Measurements from ENCODE around the gene INPP4B. TPM values are rescaled to one million over a fixed set of nuclear protein-coding genes. Genes with fewer than 3 reads are reported as not detected.

Gene INPP4B
- polyA plus RNA-seq, 1 experiment, result 18.1 TPM

DNA sequence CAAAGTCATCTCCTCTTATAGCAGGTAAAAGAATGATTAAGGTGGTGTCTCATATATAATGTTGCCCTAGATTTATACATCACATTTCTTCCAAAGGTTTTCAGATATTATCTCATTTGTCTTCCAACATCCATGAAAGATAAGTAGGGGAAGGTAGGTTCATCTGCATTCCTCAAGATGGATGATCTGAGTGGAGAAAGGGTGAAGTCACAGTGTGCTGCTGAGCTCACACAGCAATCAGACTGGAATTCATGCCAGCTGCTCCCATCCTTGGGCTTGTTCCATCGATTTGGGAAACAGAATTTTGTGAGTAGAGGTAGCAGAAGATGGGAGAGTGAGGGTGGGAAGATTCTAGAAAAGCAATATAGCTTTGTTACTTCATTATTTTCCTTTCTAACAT is 482.4 kb downstream of the INPP4B start:
- CTCF ChIA-PET, result interaction anchor here (0.8 kb wide), 1 partner anchor 11 kb away, joined by 4 read pairs; no protein-coding TSS in a partner anchor
- POLR2A ChIA-PET, result interaction anchor here (0.6 kb wide), 1 partner anchor 484 kb away, joined by 4 read pairs; no protein-coding TSS in a partner anchor
- Histone ChIP-seq H3K27me3 (ENCODE audit: control insufficient read depth, insufficient read depth, low read length) (no peaks in the 10 kb centered on the region), H3K36me3 (ENCODE audit: control insufficient read depth, insufficient read depth, low read length) (no peaks in the 10 kb centered on the region), H3K4me3 (ENCODE audit: low read depth, low read length) (no peak overlapping the region)
- TF ChIP-seq, protein P1, sequence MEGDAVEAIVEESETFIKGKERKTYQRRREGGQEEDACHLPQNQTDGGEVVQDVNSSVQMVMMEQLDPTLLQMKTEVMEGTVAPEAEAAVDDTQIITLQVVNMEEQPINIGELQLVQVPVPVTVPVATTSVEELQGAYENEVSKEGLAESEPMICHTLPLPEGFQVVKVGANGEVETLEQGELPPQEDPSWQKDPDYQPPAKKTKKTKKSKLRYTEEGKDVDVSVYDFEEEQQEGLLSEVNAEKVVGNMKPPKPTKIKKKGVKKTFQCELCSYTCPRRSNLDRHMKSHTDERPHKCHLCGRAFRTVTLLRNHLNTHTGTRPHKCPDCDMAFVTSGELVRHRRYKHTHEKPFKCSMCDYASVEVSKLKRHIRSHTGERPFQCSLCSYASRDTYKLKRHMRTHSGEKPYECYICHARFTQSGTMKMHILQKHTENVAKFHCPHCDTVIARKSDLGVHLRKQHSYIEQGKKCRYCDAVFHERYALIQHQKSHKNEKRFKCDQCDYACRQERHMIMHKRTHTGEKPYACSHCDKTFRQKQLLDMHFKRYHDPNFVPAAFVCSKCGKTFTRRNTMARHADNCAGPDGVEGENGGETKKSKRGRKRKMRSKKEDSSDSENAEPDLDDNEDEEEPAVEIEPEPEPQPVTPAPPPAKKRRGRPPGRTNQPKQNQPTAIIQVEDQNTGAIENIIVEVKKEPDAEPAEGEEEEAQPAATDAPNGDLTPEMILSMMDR (IDR thresholded peaks at IDR 0.05; ENCODE audit: insufficient read depth, low read depth, low read length), result no peak
- DNase-seq (ENCODE audit: low read depth), result no peak

DNA sequence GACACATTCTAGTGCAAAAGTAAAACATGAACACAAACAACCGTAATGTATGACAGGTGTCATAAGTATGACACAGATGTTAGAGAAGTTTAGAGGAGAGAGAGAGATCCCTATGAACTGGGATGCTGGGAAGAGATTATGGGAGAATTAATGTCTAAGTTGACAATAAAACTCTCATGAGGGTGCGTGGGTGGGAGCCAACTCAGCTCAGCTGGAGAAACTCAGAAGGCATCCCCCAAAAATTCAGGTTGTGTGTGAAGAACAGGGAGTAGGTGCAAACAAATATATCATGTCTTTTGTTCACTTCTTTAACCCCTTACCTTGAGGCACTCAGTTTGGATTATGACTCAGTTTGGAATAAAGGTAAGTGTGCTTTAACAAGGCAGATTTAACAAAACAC is 484.1 kb downstream of the INPP4B start:
- TF ChIP-seq, protein P1 (IDR thresholded peaks at IDR 0.05; ENCODE audit: insufficient read depth, low read depth, low read length), result no peak
- H3K36me3 ChIP-seq (ENCODE audit: control insufficient read depth, insufficient read depth, low read length), result no peaks in the 10 kb centered on the region
- no peak overlapping the region for H3K4me3 ChIP-seq (ENCODE audit: low read depth, low read length)
- ChIA-PET POLR2A (no interaction called here), CTCF (no interaction called here)
- no peaks in the 10 kb centered on the region for H3K27me3 ChIP-seq (ENCODE audit: control insufficient read depth, insufficient read depth, low read length)
- DNase-seq (ENCODE audit: low read depth), result no peak

DNA sequence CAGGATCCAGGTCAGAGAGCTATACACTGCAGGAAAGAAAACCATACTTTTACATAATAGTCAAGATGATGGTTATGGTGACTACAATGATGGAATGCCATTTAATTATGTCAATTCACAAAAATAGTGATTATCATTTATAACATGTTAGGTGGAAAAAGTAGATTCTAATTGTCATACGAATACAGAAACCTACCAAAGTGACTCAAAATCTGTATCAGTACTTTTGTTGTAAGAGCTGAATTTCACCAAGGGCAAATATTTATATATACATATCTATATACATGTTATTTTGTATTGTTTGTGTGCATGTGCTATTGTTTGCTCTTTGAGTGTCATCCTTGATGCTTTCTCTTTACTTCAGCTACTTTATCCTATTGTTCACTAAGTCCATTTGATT is 485.4 kb downstream of the INPP4B start:
- TF ChIP-seq, protein P1 (IDR thresholded peaks at IDR 0.05; ENCODE audit: insufficient read depth, low read depth, low read length), result no peak
- H3K27me3 ChIP-seq (ENCODE audit: control insufficient read depth, insufficient read depth, low read length), result no peaks in the 10 kb centered on the region
- H3K36me3 ChIP-seq (ENCODE audit: control insufficient read depth, insufficient read depth, low read length), result no peaks in the 10 kb centered on the region
- no peak overlapping the region for H3K4me3 ChIP-seq (ENCODE audit: low read depth, low read length)
- ChIA-PET POLR2A (interaction anchor here (0.5 kb wide), 1 partner anchor 81 kb away, joined by 5 read pairs; no protein-coding TSS in a partner anchor), CTCF (interaction anchor here (1.1 kb wide), 1 partner anchor 10 kb away, joined by 3 read pairs; no protein-coding TSS in a partner anchor)
- DNase-seq (ENCODE audit: low read depth), result no peak

DNA sequence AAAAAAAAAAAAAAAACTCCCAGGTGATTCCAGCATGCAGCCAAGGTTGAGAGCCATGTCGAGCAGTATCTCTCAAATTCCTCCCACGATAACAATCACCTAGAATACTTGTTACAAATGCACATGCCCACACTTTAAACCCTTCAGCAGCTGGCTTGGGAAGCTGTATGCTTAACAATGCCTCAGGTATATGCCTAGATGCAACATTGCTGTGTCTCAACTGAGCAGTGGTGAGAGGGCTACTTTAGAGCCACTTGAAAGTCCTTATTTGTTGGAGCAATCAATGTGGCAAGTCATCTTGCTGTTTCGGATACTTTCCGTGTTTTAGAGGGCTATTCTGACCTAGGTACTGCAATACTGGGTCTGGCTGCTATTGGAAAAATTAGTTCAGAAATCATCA is 487.4 kb downstream of the INPP4B start:
- no peak overlapping the region for H3K4me3 ChIP-seq (ENCODE audit: low read depth, low read length)
- H3K36me3 ChIP-seq (ENCODE audit: control insufficient read depth, insufficient read depth, low read length), result no peaks in the 10 kb centered on the region
- POLR2A ChIA-PET, result no interaction called here
- CTCF ChIA-PET, result no interaction called here
- H3K27me3 ChIP-seq (ENCODE audit: control insufficient read depth, insufficient read depth, low read length), result no peaks in the 10 kb centered on the region
- TF ChIP-seq, protein P1 (IDR thresholded peaks at IDR 0.05; ENCODE audit: insufficient read depth, low read depth, low read length), result no peak
- no peak for DNase-seq (ENCODE audit: low read depth)

DNA sequence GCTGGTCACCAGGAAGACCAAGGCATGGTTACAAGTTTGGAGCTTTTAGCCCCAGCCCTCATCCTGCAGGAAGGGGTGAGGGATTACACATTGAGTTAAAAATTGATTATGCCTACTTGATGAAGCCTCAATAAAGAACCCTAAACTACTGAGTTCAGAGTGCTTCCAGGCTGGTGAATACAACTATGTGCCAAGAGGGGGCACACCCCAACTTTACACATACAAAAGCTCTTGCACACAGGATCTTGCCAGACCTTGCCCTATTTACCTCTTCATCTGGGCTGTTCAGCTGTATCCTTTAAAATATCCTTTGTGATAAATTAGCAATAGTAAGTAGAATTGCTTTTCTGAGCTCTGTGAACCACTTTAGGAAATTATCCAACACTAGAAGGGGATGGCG is 489.3 kb downstream of the INPP4B start:
- POLR2A ChIA-PET, result no interaction called here
- Histone ChIP-seq H3K27me3 (ENCODE audit: control insufficient read depth, insufficient read depth, low read length) (no peaks in the 10 kb centered on the region), H3K4me3 (ENCODE audit: low read depth, low read length) (no peak overlapping the region), H3K36me3 (ENCODE audit: control insufficient read depth, insufficient read depth, low read length) (no peaks in the 10 kb centered on the region)
- no peak for DNase-seq (ENCODE audit: low read depth)
- TF ChIP-seq, protein P1 (IDR thresholded peaks at IDR 0.05; ENCODE audit: insufficient read depth, low read depth, low read length), result no peak
- CTCF ChIA-PET, result interaction anchor here (1.2 to 1.5 kb wide), 2 partner anchors 8 to 49 kb away, joined by 3 read pairs; no protein-coding TSS in a partner anchor
